GM20431 (cell line): ENCODE measurements around the gene C11orf68.

Experiments used
- in situ Hi-C: fragments of 300-500 bp; cut with MseI, MboI; formaldehyde crosslinking; loops from one replicate; pipeline ENCODE4 v1.15.0; 2020; ENCODE audit warnings: low sequenced_read_pairs; ENCODE audit not compliant: unreplicated experiment

C11orf68 gene

GRCh38 chr11:65880027-65880426 is 38.8 kb downstream of the C11orf68 start:
- in situ Hi-C loops: loop anchor here (5.0 kb wide), 1 partner anchor 107 kb away; no protein-coding TSS in a partner anchor

DNA sequence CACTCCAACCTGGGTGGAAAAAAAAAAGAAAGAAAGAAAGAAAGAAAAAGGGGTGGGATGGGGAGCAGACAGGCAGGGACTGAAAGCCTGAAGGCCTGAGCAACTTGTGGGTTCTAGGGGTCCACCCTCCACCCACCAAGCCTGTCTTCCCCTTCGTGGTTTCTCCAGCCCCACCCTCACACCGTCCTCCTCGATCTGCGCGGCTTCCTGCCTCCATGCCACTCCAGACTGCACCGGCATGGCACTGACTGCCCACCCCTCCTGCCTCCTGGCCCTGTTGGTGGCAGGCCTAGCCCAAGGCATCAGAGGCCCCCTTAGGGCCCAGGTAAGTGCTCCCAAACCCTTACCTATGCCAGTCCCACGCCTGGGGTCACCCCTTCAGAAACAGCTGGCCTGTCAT is 39.2 kb downstream of the C11orf68 start, which contains the start of gene CTSW:
Gene CTSW (plus strand): TSS at position 221 of the 400 bp plus-strand sequence. CDS start 18 bp downstream, at position 239.
- in situ Hi-C loops: loop anchor here (5.0 kb wide), 1 partner anchor 108 kb away; no protein-coding TSS in a partner anchor

GRCh38 chr11:65873318-65874156 is 45.3 kb downstream of the C11orf68 start:
- in situ Hi-C loops: no loop called here

DNA sequence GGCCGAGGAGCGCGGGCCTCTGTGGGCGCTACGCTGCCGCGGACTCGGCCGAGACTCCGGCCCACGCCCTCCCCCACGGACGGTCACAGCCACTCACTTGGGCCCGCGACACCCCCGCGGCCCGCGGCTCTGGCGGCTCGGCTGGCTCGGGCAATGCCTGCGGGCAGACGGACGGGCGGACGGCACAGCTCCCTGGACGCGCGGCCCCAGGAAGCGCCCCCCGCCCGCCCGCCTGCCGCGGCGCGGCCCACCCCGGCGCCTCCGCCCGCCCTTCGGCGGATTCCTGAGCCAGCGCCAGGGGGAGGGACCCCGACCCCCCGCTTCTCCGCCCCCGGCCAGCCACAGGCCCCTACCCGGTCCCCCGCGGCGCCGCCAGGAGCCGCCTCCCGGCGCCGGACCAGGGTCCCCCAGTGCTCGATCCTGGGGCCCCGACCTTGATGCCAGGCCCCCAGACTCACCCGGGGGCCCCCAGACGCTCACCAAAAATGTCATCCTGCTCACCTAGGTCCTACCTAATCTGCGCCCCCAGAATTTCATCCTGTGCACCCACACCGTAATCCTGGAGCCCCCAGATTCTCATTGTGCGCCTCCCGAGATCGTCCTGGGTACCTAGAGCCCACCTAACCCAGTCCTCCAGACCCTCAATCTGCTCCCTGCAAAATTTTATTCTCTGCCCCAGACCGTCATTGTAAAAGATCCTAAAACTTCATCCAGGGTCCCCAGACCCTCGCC is 46.1 kb downstream of the C11orf68 start, which contains the start of gene EFEMP2:
Gene EFEMP2 (minus strand): TSS at position 215 of the 732 bp plus-strand sequence. CDS start 446 bp downstream, outside the sequence.
- in situ Hi-C loops: no loop called here

DNA sequence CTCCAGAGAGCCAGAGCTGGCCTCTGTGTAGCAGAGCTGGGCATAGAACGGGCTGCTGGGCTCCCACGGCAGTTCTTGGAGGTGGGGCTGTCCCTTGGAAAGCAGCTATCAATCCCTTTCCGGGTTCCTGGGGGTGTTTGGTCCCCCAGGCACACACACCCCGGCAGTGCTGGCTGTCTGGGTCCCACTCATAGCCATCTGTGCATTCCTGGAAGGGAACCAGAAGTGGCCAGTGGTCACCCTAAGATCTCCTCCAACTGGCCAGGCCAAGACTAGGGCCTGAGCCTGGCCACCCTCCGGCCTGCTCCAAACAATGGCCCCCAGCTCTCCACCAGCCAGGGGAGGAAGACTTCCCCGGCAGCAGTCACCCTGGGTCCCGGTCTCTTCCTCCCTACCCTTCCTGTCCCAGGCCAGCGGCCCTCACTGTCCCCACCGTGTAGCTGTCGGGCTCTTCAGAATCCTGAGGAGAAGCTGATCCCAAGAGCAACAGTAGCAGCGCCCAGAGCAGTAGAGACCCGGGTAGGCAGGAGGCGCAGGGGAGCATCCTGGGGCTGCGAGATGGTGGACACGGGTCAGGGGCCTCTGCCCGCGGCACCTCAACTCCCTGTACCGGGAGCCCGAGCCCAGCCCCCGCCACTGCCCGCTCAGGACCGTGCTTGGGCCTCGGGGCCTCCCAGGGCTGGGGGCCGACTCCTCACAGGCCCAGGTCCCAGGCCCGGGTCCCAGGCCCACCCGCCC is 46.9 kb downstream of the C11orf68 start:
- in situ Hi-C loops: no loop called here

DNA sequence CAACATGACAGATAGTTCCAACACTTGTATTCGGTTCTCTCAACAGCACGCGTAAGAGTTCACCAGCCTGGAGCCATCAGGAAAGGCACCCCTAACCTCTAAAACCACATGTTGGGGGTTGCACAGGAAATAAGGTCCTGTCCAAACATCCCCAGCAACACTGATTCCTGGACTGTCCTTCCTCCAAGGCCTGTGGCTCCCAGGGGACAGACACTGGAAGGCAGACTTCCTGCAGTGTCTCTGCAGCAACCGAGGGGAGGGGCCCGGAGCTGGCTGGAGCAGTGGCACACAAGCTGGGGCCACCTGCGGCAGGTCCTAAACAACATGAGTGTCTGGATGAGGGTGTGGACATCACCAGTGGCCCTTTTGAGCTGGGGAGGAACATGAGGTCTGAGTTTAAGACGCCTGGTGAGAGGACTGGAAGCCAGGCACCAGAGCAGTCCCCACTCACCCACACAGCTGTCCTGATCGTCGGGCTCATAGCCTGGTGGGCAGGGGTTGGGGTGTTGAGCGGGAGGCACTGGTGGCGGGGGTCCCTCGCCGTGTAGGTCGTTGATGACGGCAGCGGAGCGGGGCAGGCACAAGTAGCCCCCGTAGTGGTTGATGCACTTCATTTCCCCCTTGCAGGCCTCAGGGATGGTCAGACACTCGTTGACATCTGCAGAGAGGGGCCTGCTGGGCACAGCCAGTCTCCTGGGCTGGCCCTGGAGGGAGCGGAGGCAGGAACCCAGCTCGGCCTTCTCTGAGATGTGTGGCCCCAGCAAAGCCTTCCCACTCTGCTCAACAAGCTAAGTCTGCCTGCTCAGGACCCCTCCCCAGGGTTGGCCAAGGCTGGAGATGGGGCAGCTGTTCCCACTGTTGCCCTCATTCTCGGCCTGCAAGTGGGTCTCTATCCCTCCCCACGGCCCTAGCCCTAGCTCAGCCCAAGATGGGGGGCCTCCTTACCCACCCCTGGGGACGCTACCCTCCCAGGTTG is 47.9 kb downstream of the C11orf68 start:
- in situ Hi-C loops: no loop called here

- in situ Hi-C loops: no loop called here
These were observed 48.6 kb downstream of the C11orf68 start for GRCh38 chr11:65870307-65870658.

DNA sequence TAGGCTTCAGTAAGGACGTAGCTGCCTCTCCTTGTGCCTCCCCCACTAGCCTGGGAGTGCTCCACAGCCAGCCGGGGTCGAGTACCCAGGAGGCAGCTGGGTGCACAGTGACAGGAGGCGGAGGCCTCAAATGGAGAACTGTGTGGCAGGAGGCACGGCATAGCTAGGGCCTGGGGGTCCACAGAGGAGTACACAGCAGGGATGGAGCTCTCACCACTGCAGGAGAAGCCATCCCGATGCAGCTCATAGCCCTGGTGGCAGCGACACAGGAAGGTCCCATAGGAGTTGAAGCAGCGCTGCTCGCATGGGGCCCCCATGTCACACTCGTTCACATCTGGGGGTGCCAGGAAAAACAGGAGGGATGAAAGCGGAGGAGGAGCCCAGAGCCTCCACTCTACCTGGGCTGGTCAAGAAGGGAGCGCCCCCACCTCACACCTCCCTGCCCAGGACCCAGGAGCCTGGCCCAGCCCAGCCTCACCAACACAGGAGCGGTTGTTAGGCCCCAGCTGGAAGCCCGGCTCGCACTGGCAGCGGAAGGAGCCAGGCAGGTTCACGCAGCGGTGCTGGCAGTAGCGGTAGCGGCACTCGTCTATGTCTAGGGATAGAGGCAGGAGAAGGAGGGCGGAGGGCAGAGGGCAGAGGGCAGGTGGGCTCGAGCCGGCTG is 49.1 kb downstream of the C11orf68 start:
- in situ Hi-C loops: no loop called here

DNA sequence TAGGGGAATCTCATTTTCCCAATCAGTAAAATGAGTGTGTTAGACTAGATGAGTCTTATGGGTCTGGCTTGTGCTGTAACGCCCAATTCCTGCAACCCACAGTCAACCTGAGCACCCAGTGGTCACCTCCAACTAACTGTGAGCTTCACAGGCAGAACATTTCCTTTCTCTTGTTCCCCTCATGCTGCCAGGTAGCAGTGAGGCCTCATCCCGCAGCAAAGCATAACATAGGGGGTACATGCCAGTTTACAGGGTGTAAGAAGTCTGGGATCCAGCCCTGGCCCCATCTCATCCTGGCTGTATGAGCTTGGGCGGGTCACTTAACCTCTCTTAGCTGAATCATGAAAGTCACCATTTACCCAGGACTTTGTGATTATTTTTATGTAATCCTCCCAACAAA is 50.0 kb downstream of the C11orf68 start:
- in situ Hi-C loops: no loop called here

DNA sequence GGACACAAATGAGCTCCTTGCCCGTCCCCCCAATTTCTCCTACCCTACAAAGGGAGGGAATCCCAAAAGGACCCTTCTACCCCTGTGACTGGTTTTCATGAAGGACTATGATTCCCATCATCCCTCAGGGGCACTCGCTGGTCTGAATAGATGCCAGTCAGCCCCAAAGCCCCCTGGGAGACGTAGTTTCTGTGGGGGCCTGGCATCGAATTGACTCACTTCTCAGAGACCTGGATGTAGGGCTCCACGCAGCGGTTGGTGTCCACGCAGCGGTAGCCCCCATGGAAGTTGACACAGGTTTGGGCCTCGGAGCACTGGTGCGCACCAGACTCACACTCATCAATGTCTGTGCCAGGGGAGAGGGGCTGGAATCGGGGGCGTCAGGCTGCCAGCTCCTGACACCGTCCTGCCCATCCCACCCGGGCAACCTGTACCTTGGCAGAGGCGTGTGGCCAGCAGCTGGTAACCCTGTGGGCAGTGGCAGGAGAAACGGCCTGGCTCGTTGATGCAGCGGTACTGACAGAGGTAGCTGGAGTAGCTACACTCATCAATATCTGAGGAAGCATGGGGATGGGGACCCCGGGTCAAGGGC is 50.7 kb downstream of the C11orf68 start:
- in situ Hi-C loops: no loop called here

DNA sequence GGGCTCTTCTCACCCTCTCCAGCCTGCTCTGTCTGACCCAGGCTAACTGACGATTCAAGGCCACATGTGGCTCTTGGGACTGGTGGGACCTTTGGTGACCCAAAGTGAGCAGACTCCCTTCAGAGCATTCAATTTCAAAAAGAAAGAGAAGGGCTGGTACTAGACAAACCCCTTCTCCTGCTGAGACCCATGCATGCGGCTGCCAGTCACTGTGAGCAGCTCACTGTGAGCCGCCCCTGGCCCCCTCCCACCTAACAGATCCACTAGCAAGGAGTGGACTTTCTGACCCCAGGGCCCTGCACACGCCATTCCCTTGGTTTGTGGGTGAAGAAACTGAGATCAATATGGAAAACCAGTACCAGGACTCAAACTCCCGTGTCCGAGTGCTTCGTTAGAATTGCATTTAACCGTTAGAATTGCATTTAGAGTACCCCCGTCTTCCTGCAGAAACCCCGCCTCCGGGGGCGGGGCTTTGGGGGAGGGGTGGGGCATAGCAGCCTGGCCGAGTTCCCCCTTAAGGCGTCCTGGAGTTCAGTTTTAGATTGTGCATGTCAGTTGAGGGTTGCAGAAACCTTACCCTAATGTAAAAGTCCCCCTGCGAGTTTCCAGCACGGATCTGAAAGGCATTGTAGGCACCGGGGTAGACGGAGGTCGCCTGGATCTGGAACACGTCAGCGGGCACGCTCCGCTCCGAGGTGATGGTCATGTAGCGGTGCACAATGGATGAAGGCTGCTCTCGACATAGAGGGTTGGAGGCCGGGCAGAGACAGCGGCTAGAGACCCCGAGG is 51.4 kb downstream of the C11orf68 start:
- in situ Hi-C loops: no loop called here
